ENCODE measurements around the gene KITLG. TPM values are rescaled to one million over a fixed set of nuclear protein-coding genes. Genes with fewer than 3 reads are reported as not detected.

The KITLG gene
- total RNA-seq, 1 experiment from 2014 or later: 11.7 TPM

- no peak overlapping the region for H4K8ac ChIP-seq (replicated peaks; ENCODE audit: insufficient read length, low read depth, low read length)
- Mint-ChIP-seq H3K27me3 (ENCODE audit: low read depth) (no peaks in the 10 kb centered on the region), H3K27ac (no peak overlapping the region), H3K9me3 (no peaks in the 10 kb centered on the region), H3K4me3 (no peak overlapping the region), H3K36me3 (ENCODE audit: insufficient read depth in 1 of 3, low read depth in 3 of 3) (peaks cover 0 to 18% (median 5%) of the 10 kb centered on the region in 3 experiments; a peak in 3 of 7 replicates), H3K4me1 (peaks cover 0 to 11% of the 10 kb centered on the region in 2 experiments; a peak in 1 of 4 replicates)
- no peak overlapping the region for H3K23ac ChIP-seq (ENCODE audit: insufficient read length, low read depth, low read length)
- no peak for TF ChIP-seq CTCF (conservative IDR thresholded peaks at IDR 0.05)
- WGBS (ENCODE audit: extremely low coverage, insufficient read length, low lambda C conversion rate): no CpG with 5 or more reads among the region's 2 CpGs
- H3K27me3 ChIP-seq (ENCODE audit: insufficient read depth, low read length): no peaks in the 10 kb centered on the region
- no peak overlapping the region for H2BK5ac ChIP-seq (ENCODE audit: insufficient read length, low read length)
- H3K4me2 ChIP-seq (ENCODE audit: insufficient read depth, insufficient read length, low read length): no peak overlapping the region
- H3K9ac ChIP-seq (ENCODE audit: extremely low read depth, insufficient read length, low read length): no peak overlapping the region
- no peaks in the 10 kb centered on the region for H3K9me3 ChIP-seq (ENCODE audit: control insufficient read depth, low read depth, low read length)
- no peak overlapping the region for H2BK20ac ChIP-seq (ENCODE audit: low read depth, low read length, poor library complexity, severe bottlenecking)
- no peaks in the 10 kb centered on the region for H3K23me2 ChIP-seq (ENCODE audit: insufficient read length, low read depth, low read length, poor library complexity, severe bottlenecking)
- H3K56ac ChIP-seq (ENCODE audit: insufficient read length, low read depth, low read length): no peak overlapping the region
- H3K79me1 ChIP-seq (ENCODE audit: insufficient read depth, low read depth, low read length, poor library complexity, severe bottlenecking): no peaks in the 10 kb centered on the region
- no peak overlapping the region for H2AK5ac ChIP-seq (ENCODE audit: insufficient read length, low read length)
- H2AFZ ChIP-seq (ENCODE audit: low read length): no peak overlapping the region
- no peaks in the 10 kb centered on the region for H3K79me2 ChIP-seq (ENCODE audit: insufficient read depth, low read length)
- no peak overlapping the region for H3T11ph ChIP-seq (ENCODE audit: low read length)
- H3K27ac ChIP-seq (ENCODE audit: insufficient read length, low read depth, low read length): no peak overlapping the region
- no peak overlapping the region for H2BK120ac ChIP-seq (ENCODE audit: low read depth, low read length, poor library complexity, severe bottlenecking)
- H2BK12ac ChIP-seq (ENCODE audit: insufficient read length, low read depth, low read length): no peak overlapping the region
- H3K14ac ChIP-seq (ENCODE audit: insufficient read depth, low read length): no peak overlapping the region
- DNase-seq: no peak
- no peak overlapping the region for H3K18ac ChIP-seq (ENCODE audit: insufficient read length, low read depth, low read length)
- H3K4me1 ChIP-seq (ENCODE audit: insufficient read depth, low read length): 0 out of 2 replicates have a peak, but pooled peaks cover 3% of the 10 kb centered on the region
- no peak overlapping the region for H2BK15ac ChIP-seq (ENCODE audit: low read depth, low read length)
- H4K20me1 ChIP-seq (ENCODE audit: control insufficient read depth, insufficient read depth, insufficient read length): no peaks in the 10 kb centered on the region
- H3K4ac ChIP-seq (ENCODE audit: low read depth, low read length): no peak overlapping the region
- no peak overlapping the region for H4K5ac ChIP-seq (ENCODE audit: insufficient read length, low read depth, low read length)
- no peak overlapping the region for H4K91ac ChIP-seq (ENCODE audit: insufficient read length, low read depth, low read length)
Measured at GRCh38 chr12:88546226-88546625, 34.0 kb downstream of the KITLG start.

All from H9 (cell line).